HG03060 (cell line): ENCODE results near the gene POU5F1.
"Not testable (repeated sequence)": the region's sequence is repeated elsewhere in the genome, so short reads cannot be mapped to it uniquely, and the experiment has no call there.

ENCODE experiments used
- ATAC-seq: cut with Tn5 transposase; IDR thresholded peaks from one replicate; pipeline ENCODE4 v1.9.1; 2021; ENCODE audit warnings: low read depth, moderate number of reproducible peaks; ENCODE audit not compliant: unreplicated experiment

The POU5F1 gene

GRCh38 chr6:31192431-31193105 lies 22.1 kb upstream of the POU5F1 start:
- ATAC-seq: not testable (repeated sequence)

- ATAC-seq: no peak
Observed at GRCh38 chr6:31190488-31190887, 20.0 kb upstream of the POU5F1 start.

- ATAC-seq: not testable (repeated sequence)
Observed at GRCh38 chr6:31189223-31189622, 18.7 kb upstream of the POU5F1 start.

GRCh38 chr6:31187780-31188194 lies 17.3 kb upstream of the POU5F1 start:
- no peak for ATAC-seq

GRCh38 chr6:31186052-31186734 lies 15.7 kb upstream of the POU5F1 start:
- ATAC-seq: no peak

GRCh38 chr6:31185695-31186051 lies 15.2 kb upstream of the POU5F1 start:
- not testable (repeated sequence) for ATAC-seq

- ATAC-seq: not testable (repeated sequence)
Observed at GRCh38 chr6:31183859-31184258, 13.4 kb upstream of the POU5F1 start.

- not testable (repeated sequence) for ATAC-seq
Observed at GRCh38 chr6:31183287-31183686, 12.8 kb upstream of the POU5F1 start.

- ATAC-seq: no peak
Observed at GRCh38 chr6:31180500-31180899, 10.0 kb upstream of the POU5F1 start.

- ATAC-seq: no peak
Observed at GRCh38 chr6:31179896-31180295, 9.4 kb upstream of the POU5F1 start.

GRCh38 chr6:31179042-31179386 lies 8.5 kb upstream of the POU5F1 start:
- ATAC-seq: no peak

- no peak for ATAC-seq
Observed at GRCh38 chr6:31178143-31179041, 7.9 kb upstream of the POU5F1 start.

- no peak for ATAC-seq
Observed at GRCh38 chr6:31175971-31176370, 5.5 kb upstream of the POU5F1 start.

- no peak for ATAC-seq
Observed at GRCh38 chr6:31174378-31174777, 3.9 kb upstream of the POU5F1 start.

- no peak for ATAC-seq
Observed at GRCh38 chr6:31173406-31173805, 2.9 kb upstream of the POU5F1 start.

- ATAC-seq: no peak
Observed at GRCh38 chr6:31172973-31173384, 2.5 kb upstream of the POU5F1 start.

- ATAC-seq: no peak
Observed at GRCh38 chr6:31171931-31172905, 1.7 kb upstream of the POU5F1 start.

- no peak for ATAC-seq
Observed at GRCh38 chr6:31170987-31171671, 647 bp upstream of the POU5F1 start.

GRCh38 chr6:31169858-31170599 lies 453 bp downstream of the POU5F1 start:
- not testable (repeated sequence) for ATAC-seq
